SU-DHL-6 (cell line): ENCODE data around the gene SPSB3.

ENCODE experiments used
- H2AFZ ChIP-seq: fragments of 200-600 bp; sonication (generic); 2 replicates; pipeline ENCODE4 v1.6.1; 2014; ENCODE audit warnings: low read depth, mild to moderate bottlenecking, moderate library complexity, mixed read lengths, antibody characterized with exemption, low read length; ENCODE audit not compliant: severe bottlenecking
- H3F3A ChIP-seq: fragments of 200-600 bp; shearing (Covaris generic); 2 replicates; pipeline ENCODE4 v1.6.0; 2016; ENCODE audit warnings: antibody characterized with exemption, mild to moderate bottlenecking; ENCODE audit not compliant: insufficient read depth
- H3K27ac ChIP-seq: fragments of 200-600 bp; sonication (generic); 2 replicates; pipeline ENCODE4 v1.5.1; 2016; ENCODE audit warnings: low read depth, mild to moderate bottlenecking, low read length, moderate library complexity, mixed read lengths
- H3K27me3 ChIP-seq: fragments of 200-600 bp; sonication (generic), shearing (Covaris generic); 2 replicates; pipeline ENCODE4 v1.6.0; 2014; ENCODE audit warnings: mild to moderate bottlenecking, low read length
- H3K36me3 ChIP-seq: fragments of 200-600 bp; sonication (generic); 2 replicates; pipeline ENCODE4 v1.6.1; 2014; ENCODE audit warnings: mild to moderate bottlenecking, low read length, mixed read lengths
- H3K4me2 ChIP-seq: fragments of 300-600, 200-600 bp; shearing (Covaris generic), sonication (generic); 2 replicates; pipeline ENCODE4 v1.6.0; 2014; ENCODE audit warnings: low read length, low read depth, mild to moderate bottlenecking; ENCODE audit not compliant: poor library complexity, severe bottlenecking
- H3K4me3 ChIP-seq: fragments of 200-600 bp; sonication (generic); 2 replicates; pipeline ENCODE4 v1.5.1; 2014; ENCODE audit warnings: antibody characterized with exemption, low read length, mild to moderate bottlenecking, mixed read lengths; ENCODE audit not compliant: insufficient read depth, poor library complexity, severe bottlenecking
- H3K79me2 ChIP-seq: fragments of 200-600 bp; sonication (generic); 2 replicates; pipeline ENCODE4 v1.6.1; 2014; ENCODE audit warnings: mild to moderate bottlenecking, low read length, moderate library complexity; ENCODE audit not compliant: insufficient read depth
- H3K9ac ChIP-seq: fragments of 200-600 bp; sonication (generic); 2 replicates; pipeline ENCODE4 v1.7.0; 2014; ENCODE audit warnings: mild to moderate bottlenecking, low read length
- H3K9me2 ChIP-seq: fragments of 200-600 bp; sonication (generic); replicated peaks from 2 replicates; pipeline ENCODE4 v1.6.1; 2014; ENCODE audit warnings: low read length; ENCODE audit not compliant: insufficient read depth
- H3K9me3 ChIP-seq: fragments of 200-600 bp; sonication (generic); 2 replicates; pipeline ENCODE4 v1.6.1; 2014; ENCODE audit warnings: low read length, mixed read lengths; ENCODE audit not compliant: insufficient read depth
- H4K20me1 ChIP-seq: fragments of 200-600 bp; sonication (generic); 2 replicates; pipeline ENCODE4 v1.6.1; 2014; ENCODE audit warnings: low read depth, mild to moderate bottlenecking, antibody characterized with exemption, low read length, moderate library complexity, mixed read lengths
- CTCF ChIP-seq: fragments of 200-600 bp; sonication (generic); IDR thresholded peaks from one replicate; pipeline ENCODE4 v1.5.1; 2017; ENCODE audit warnings: antibody characterized with exemption, mild to moderate bottlenecking, low read length, moderate library complexity; ENCODE audit not compliant: insufficient read depth, poor library complexity, severe bottlenecking
- EZH2phosphoT487 ChIP-seq: fragments of 200-600 bp; sonication (generic), shearing (Covaris generic); conservative IDR thresholded peaks from 2 replicates; pipeline ENCODE4 v1.6.1; 2018; ENCODE audit warnings: mild to moderate bottlenecking, antibody characterized with exemption, low read length, moderate library complexity, mixed read lengths

SPSB3 gene

GRCh38 chr16:1788708-1789100 is 6.3 kb upstream of the SPSB3 start:
- Histone ChIP-seq H3K27ac (no peak overlapping the region), H3F3A (no peaks in the 10 kb centered on the region), H3K27me3 (no peaks in the 10 kb centered on the region), H2AFZ (no peak overlapping the region), H3K9me3 (no peaks in the 10 kb centered on the region), H4K20me1 (no peaks in the 10 kb centered on the region), H3K79me2 (peaks cover 25% of the 10 kb centered on the region), H3K4me3 (no peak overlapping the region), H3K36me3 (no peaks in the 10 kb centered on the region), H3K4me2 (no peak overlapping the region), H3K9me2 (no peaks in the 10 kb centered on the region), H3K9ac (no peak overlapping the region)
- no peak for TF ChIP-seq EZH2phosphoT487
- TF ChIP-seq CTCF = no peak

GRCh38 chr16:1788095-1788707 is 5.8 kb upstream of the SPSB3 start:
- Histone ChIP-seq H4K20me1 (no peaks in the 10 kb centered on the region), H3K9ac (no peak overlapping the region), H3K4me2 (no peak overlapping the region), H3F3A (no peaks in the 10 kb centered on the region), H3K9me2 (no peaks in the 10 kb centered on the region), H3K4me3 (no peak overlapping the region), H2AFZ (no peak overlapping the region), H3K36me3 (no peaks in the 10 kb centered on the region), H3K27me3 (no peaks in the 10 kb centered on the region), H3K9me3 (no peaks in the 10 kb centered on the region), H3K79me2 (peaks cover 30% of the 10 kb centered on the region), H3K27ac (no peak overlapping the region)
- no peak for TF ChIP-seq CTCF
- TF ChIP-seq EZH2phosphoT487 = no peak

DNA sequence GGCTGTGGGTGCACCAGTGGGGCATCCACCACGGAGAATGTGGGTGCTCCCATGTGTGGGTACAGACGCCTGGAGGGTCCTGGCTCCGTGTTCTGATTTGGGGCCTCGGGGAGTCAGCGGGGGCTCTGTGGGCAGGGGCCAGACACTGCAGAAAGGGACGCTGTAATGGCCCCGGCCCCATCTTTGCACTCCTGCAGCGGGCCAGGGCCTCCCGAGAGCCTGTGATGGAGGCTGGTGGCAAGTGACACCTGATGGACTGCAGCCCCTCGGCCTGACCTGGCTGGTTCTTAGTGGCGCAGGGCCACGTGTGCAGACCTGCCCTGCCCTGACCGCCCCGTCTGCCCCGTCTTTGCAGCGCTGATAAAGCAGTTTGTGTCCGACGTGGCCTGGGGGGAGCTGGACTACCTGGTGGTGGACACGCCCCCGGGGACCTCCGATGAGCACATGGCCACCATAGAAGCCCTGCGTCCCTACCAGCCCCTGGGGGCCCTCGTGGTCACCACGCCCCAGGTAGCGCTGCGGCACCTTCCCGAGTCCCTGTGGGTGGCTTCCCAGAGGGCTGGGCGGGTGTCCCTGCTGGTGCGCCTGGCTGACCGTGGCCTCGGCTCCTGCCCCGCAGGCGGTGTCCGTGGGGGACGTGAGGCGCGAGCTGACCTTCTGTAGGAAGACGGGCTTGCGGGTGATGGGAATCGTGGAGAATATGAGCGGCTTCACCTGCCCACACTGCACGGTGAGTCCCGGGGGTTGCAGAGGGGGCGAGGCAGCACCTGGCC is 5.1 kb upstream of the SPSB3 start:
- no peaks in the 10 kb centered on the region for H3K9me3 ChIP-seq
- no peak overlapping the region for H3K27ac ChIP-seq
- no peak overlapping the region for H2AFZ ChIP-seq
- no peaks in the 10 kb centered on the region for H4K20me1 ChIP-seq
- no peaks in the 10 kb centered on the region for H3F3A ChIP-seq
- no peak overlapping the region for H3K4me3 ChIP-seq
- TF ChIP-seq CTCF (no peak), EZH2phosphoT487 (no peak)
- no peaks in the 10 kb centered on the region for H3K9me2 ChIP-seq
- H3K79me2 ChIP-seq = peaks cover 32% of the 10 kb centered on the region
- H3K4me2 ChIP-seq = no peak overlapping the region
- H3K27me3 ChIP-seq = no peaks in the 10 kb centered on the region
- H3K36me3 ChIP-seq = no peaks in the 10 kb centered on the region
- no peak overlapping the region for H3K9ac ChIP-seq
